Nucleus accumbens (tissue), 56 donors: ENCODE data around the gene TRIM38.
"Not testable (repeated sequence)": the region's sequence is repeated elsewhere in the genome, so short reads cannot be mapped to it uniquely, and the experiment has no call there.

ENCODE experiments used
- DNase-seq, 56 donors: peaks; one replicate each; lab custom pipeline; 2025; lab: John Stamatoyannopoulos, UW

Gene TRIM38

GRCh38 chr6:26000366-26001144 lies 38.0 kb downstream of the TRIM38 start:
- no peak for DNase-seq

DNA sequence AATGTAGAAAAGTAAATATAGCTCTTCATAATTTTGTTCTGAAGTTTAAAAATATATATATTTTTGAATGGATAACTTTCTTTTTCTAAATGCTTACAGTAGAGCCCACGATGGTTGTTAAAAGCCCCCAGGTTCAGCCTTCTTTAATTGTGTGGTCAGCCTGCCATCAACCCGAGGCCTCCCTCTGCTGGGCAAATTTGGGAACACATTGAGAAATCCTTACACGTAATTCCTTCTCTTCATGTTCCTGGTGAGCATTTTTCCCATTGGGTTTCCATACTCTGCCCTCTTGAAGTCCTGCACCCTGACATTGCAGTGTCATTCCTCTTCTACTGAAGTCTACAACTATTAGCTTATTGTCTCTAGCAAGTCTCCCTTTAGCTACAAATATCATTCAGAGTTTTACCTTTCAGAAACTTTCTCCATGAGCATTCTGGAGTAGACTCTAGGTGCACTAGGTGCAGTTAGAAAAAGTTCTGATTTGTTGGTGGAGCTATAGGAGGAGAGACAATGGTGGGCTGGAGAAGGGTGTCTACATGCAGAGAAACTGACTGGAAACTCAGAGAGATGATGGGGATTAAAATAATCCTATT lies 40.6 kb downstream of the TRIM38 start:
- DNase-seq = peak in 30 of 56 donors; percentile 0 to 68 (median 8)

GRCh38 chr6:26006086-26006939 lies 43.7 kb downstream of the TRIM38 start:
- no peak for DNase-seq

DNA sequence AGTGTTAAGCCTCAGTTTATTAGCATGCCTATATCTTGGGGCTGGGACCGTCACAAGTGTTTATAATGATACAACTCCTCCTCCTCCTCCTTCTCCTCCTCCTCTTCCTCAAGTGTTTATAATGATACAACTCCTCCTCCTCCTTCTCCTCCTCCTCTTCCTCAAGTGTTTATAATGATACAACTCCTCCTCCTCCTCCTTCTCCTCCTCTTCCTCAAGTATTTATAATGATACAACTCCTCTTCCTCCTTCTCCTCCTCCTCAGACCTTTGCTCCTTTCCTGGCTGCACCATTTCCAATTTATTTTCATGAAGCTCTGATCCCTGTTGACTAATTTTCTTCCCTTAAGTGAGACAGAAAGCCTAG lies 44.3 kb downstream of the TRIM38 start:
- DNase-seq = not testable (repeated sequence)

DNA sequence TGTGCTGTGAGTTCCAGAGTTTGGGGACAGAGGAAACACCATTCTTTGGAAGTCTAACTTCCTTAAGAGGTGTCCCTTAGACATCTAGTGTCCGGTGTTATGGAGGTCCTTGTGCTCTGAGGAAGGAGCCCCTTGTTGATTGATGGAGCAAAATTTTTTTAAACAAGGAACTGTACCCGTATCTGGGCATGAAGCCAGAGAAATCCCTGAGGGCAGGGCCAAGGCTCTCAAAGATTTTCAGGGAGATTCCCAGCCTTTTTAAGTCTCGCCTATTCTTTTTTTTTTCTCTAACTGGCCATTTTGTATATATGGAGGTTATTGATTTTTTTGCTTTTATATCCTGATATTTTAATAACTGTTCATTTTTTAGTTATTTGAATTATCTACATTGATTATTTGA lies 45.9 kb downstream of the TRIM38 start:
- no peak for DNase-seq

DNA sequence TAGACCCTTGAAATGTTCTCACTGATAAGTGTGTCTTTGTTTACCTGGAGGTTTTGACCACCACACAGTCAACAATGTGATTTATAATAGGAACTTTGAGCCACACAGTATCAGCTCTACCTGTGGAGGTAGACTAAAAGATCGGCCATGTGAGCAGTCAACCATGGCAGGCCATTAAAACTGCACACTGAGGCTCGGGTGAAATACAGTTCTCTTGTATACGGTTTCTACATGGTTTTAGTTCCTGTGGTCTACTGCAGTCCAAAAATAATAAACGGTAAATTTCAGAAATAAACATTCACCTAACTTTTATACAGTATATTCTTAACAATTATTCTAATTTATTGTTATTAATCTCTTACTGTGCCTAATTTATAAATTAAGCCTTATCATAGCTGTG lies 47.2 kb downstream of the TRIM38 start:
- DNase-seq = no peak

DNA sequence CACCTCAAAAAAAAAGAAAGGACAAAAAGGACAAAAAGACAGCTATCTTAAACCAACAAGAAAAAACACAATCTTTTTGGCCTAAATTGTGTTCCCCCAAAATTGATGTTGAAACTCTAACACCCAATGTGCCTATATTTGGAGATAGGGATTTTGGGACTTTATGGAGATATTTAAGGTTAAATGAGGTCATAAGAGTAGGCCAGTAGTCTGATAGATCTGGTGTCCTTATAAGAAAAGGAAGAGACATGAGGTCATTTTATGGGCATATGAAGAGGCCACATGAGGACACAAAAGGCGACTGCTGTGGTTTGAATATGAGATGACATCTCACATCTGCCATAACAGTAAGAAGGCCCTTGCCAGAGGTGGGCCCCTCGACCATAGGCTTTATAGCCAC lies 49.5 kb downstream of the TRIM38 start:
- no peak for DNase-seq

- not testable (repeated sequence) for DNase-seq
Observed at GRCh38 chr6:26014386-26014785, 51.8 kb downstream of the TRIM38 start.

DNA sequence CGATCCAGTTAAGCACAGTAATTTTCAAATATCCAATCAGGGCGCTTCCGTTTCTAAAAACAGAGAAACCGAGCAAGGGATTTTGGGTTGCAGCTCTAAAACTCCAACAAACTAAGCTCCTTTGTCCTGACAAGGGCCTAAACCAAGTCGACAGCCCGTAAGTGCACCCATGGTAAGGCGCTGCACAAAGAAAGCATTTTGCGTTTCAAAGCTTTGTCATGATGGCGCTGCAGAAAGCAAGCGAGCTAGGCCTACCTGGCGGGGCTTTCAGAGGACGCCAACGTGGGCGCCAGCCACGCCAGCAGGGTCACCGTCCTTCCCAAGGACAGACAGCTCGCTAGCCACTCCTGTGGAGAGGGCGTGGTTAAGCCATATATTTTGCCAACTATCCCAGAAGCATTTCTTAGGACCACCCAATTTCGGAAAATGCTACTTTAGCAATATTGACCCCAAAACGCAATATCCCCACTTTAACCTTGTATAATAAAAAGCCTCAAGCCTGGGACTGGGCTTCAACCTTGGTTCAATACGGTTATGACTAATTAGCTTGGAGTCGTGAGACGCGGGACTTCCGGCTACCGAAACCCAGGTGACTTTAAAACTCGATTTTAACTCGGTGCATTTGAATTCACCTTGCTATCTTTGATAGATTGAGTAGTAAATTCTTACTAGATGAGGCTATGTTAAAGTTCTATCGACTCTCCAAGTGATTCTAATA lies 53.8 kb downstream of the TRIM38 start:
- DNase-seq = no peak

DNA sequence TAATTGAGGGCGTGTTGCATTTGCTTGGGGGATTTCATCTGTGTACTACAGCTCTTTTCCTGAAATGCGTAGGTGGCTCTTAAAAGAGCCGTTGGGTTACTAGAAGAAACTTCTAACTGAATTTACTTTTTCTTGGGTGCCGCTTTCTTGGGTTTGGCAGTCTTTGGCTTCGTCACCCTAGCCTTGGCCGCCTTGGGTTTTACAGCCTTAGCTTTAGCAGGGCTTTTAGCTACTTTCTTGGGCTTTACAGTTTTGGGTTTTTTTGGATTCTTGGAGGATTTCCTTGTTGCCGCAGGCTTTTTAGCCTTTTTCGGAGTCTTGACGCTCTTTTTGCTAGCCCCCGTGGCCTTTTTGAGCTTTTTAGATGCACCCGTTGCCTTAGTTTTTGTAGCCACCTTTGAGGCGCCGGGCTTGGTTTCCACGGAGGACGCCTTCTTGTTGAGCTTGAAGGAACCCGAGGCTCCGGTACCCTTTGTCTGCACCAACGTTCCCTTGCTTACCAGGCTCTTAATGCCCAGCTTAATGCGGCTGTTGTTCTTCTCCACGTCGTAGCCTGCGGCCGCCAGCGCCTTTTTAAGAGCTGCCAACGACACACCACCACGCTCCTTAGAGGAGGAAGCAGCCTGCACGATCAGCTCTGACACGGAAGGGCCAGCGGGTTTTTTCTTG lies 54.5 kb downstream of the TRIM38 start:
- peak in 4 of 56 donors; percentile 28 to 60 (median 44) for DNase-seq

DNA sequence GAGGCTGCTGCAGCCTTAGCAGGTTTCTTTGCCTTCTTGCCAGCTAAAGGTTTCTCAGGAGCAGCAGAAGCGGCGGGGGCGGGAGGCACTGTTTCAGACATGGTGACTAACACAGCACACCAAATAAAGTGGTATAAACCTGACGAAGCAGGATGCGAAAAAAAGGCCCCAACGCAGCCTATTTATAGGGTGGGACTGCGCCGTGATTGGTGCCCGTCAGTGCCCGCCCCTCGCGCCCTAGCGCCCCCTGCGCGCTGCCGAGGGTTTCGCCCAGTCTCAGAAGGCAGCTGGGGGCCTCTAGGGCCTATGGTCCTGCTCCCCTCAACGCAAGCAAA lies 55.0 kb downstream of the TRIM38 start:
- DNase-seq = peak in 50 of 56 donors; percentile 9 to 81 (median 44)

DNA sequence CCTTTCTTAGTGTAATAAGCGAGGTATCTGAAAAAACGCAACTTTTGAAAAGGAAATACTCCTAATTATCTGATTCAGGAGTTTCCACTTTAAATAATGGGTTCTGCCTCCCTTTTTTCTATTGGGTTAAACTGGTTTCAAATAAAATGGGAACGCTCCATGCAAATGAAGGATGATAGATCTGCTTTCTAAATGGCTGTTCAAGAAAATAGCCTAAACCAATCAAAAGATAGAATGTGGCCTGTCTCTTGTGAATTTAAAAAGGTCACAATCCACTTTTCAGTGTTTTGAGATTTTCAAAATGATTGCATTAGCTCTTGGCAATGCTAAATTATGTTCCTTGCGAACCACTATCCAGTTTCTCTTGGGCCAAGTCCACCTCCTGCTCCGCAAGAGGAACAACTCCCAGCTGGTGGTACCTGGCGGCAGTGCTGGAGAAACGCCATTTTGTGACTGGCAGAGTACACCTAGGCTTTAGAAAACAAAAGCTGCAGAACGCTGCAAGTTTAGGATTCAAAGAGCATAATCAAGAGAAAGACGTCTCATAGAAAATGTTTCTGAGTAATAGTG lies 56.7 kb downstream of the TRIM38 start:
- DNase-seq = no peak

- DNase-seq = no peak
Observed at GRCh38 chr6:26019967-26020328, 57.3 kb downstream of the TRIM38 start.

DNA sequence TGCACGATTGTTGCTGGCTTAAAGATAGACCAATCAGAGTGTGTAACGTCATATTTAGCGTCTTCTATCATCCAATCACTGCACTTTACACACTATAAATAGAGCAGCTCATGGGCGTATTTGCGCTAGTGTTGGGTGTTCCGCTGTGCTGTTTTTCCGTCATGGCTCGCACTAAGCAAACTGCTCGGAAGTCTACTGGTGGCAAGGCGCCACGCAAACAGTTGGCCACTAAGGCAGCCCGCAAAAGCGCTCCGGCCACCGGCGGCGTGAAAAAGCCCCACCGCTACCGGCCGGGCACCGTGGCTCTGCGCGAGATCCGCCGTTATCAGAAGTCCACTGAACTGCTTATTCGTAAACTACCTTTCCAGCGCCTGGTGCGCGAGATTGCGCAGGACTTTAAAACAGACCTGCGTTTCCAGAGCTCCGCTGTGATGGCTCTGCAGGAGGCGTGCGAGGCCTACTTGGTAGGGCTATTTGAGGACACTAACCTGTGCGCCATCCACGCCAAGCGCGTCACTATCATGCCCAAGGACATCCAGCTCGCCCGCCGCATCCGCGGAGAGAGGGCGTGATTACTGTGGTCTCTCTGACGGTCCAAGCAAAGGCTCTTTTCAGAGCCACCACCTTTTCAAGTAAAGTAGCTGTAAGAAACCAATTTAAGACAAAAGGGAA lies 57.9 kb downstream of the TRIM38 start:
- peak in 48 of 56 donors; percentile 13 to 72 (median 42) for DNase-seq

DNA sequence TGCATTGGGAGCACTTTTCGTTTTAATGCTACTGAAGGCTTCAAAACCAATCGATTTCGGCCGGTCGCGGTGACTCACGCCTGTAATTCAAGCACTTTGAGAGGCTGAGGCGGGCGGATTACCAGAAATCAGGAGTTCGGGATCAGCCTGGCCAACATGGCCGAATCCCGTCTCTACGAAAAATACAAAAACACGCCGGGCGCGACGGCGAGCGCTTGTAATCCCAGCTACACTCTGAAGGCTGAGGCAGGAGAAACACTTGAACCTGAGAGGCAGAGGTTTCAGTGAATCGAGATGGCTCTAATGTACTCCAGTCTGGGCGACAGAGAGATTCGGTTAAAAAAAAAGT lies 58.4 kb downstream of the TRIM38 start:
- peak in 31 of 56 donors; percentile 11 to 61 (median 40) for DNase-seq

DNA sequence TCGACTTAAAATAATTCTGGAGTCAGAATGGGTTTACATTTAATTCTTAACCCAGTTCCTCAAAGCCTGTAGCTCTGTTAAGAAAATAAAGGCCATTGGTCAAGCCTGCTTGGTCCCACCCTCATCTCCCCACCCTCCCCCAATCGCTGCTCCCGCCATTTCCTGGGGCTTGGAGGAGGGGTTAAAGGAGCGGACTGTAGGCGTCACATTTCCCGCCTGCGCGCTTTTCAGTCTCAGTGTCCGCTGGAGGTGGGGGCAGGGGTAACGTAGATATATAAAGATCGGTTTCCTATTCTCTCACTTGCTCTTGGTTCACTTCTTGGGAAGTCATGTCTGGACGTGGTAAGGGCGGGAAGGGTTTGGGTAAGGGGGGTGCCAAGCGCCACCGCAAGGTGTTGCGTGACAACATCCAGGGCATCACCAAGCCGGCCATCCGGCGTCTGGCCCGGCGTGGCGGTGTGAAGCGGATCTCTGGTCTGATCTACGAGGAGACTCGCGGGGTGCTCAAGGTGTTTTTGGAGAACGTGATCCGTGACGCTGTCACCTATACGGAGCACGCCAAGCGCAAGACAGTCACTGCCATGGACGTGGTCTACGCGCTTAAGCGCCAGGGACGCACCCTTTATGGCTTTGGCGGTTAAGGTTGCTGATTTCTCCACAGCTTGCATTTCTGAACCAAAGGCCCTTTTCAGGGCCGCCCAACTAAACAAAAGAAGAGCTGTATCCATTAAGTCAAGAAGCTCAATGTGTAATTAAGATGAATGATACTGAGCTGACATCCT lies 58.9 kb downstream of the TRIM38 start:
- DNase-seq = peak in 55 of 56 donors; percentile 22 to 90 (median 77)

DNA sequence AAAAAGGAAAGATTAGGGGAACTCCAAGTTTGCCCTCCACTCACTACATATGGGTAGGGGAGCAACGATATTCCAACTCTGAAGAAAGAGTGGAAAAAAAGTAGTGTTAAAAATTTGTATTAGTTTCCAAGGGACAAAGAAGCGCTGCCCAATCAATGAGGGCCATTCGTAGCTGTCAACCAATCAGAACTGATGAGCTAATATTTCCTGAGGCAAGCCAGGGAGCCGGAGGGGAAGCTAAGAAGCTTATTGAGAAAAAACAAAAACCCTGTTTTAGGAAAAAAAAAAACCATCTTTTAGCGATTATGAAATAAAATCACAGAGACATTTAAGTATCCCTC lies 59.5 kb downstream of the TRIM38 start:
- peak in 45 of 56 donors; percentile 2 to 72 (median 34) for DNase-seq

DNA sequence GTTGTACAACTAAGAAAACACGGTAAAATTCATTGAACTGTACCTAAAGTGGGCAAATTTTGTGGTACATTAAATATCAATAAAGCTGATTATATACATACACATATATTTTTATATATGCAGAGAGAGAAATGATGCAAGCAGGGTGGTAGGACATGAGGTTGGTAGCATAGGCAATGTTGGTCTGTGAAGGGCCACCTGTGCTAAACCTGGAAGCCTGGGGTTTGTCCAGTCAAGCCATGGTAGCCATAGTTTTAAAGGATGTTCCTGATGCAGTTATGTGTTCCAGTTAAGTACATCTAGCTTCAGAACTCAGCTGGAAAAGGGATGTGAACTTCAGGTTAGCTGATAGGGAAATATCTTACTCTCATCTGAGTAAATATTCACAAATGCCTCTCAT lies 60.1 kb downstream of the TRIM38 start:
- DNase-seq = no peak

DNA sequence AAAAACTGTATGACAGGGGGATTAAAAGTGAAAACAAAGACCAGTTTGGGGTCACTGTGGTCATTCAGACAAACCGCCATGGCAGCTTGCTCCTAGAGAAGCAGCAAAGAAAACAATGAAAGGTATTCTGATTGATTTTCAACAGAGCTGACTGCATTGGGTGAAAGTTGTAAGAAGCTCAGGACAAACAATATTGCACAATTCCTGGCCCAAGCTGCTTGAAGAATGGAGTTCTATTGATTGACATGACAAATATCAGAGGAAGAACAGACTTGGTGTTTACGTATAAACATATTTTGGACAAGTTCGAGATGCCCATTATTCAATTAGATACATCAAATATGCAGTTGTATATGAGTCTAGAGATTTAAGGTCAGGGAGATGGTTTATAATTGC lies 62.0 kb downstream of the TRIM38 start:
- no peak for DNase-seq
